ENCODE results near the gene SRGN. TPM values are rescaled to one million over a fixed set of nuclear protein-coding genes. Genes with fewer than 3 reads are reported as not detected.

The SRGN gene
- total and polyA plus RNA-seq, 10 of the 15 experiments (the other 5 are each of a cell fraction or from before 2014, with no cell fraction given): 382 to 2,414 (median 885) TPM

- TF ChIP-seq, protein P1, sequence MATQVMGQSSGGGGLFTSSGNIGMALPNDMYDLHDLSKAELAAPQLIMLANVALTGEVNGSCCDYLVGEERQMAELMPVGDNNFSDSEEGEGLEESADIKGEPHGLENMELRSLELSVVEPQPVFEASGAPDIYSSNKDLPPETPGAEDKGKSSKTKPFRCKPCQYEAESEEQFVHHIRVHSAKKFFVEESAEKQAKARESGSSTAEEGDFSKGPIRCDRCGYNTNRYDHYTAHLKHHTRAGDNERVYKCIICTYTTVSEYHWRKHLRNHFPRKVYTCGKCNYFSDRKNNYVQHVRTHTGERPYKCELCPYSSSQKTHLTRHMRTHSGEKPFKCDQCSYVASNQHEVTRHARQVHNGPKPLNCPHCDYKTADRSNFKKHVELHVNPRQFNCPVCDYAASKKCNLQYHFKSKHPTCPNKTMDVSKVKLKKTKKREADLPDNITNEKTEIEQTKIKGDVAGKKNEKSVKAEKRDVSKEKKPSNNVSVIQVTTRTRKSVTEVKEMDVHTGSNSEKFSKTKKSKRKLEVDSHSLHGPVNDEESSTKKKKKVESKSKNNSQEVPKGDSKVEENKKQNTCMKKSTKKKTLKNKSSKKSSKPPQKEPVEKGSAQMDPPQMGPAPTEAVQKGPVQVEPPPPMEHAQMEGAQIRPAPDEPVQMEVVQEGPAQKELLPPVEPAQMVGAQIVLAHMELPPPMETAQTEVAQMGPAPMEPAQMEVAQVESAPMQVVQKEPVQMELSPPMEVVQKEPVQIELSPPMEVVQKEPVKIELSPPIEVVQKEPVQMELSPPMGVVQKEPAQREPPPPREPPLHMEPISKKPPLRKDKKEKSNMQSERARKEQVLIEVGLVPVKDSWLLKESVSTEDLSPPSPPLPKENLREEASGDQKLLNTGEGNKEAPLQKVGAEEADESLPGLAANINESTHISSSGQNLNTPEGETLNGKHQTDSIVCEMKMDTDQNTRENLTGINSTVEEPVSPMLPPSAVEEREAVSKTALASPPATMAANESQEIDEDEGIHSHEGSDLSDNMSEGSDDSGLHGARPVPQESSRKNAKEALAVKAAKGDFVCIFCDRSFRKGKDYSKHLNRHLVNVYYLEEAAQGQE (IDR thresholded peaks at IDR 0.05; ENCODE audit: low read depth, low read length): no peak
- TF ChIP-seq MLLT1 (IDR thresholded peaks at IDR 0.05) (peak; percentile 57), CHD2 (IDR thresholded peaks at IDR 0.05; ENCODE audit: borderline replicate concordance, low read depth, low read length) (no peak), RBBP5 (conservative IDR thresholded peaks at IDR 0.05) (no peak), NFXL1 (IDR thresholded peaks at IDR 0.05; ENCODE audit: borderline replicate concordance) (no peak), BHLHE40 (IDR thresholded peaks at IDR 0.05; ENCODE audit: borderline replicate concordance in 1 of 2, low read depth in 2 of 2, low read length in 1 of 2) (no peak), CBFB (IDR thresholded peaks at IDR 0.05; ENCODE audit: low read depth) (no peak), CREB1 (IDR thresholded peaks at IDR 0.05; ENCODE audit: low read depth) (peak; percentile 98), E2F8 (IDR thresholded peaks at IDR 0.05; ENCODE audit: low read depth, partially characterized antibody) (peak; percentile 29), BRCA1 (IDR thresholded peaks at IDR 0.05; ENCODE audit: low read depth, low read length) (no peak), MTA3 (IDR thresholded peaks at IDR 0.05; ENCODE audit: borderline replicate concordance, low read length) (no peak), BACH1 (IDR thresholded peaks at IDR 0.05; ENCODE audit: borderline replicate concordance) (peak; percentile 27), CBX5 (IDR thresholded peaks at IDR 0.05; ENCODE audit: low read depth) (no peak), MXI1 (IDR thresholded peaks at IDR 0.05; ENCODE audit: low read depth, low read length) (no peak), KDM1A (IDR thresholded peaks at IDR 0.05; ENCODE audit: borderline replicate concordance) (no peak), STAT3 (IDR thresholded peaks at IDR 0.05; ENCODE audit: low read depth, low read length) (no peak), TCF7 (IDR thresholded peaks at IDR 0.05; ENCODE audit: borderline replicate concordance) (peak; percentile 28; the same call in 1 of the 2 replicates), PML (IDR thresholded peaks at IDR 0.05; ENCODE audit: low read length) (no peak), ZNF274 (IDR thresholded peaks at IDR 0.05; ENCODE audit: insufficient read depth, insufficient read length) (no peak)
- TF ChIP-seq, protein P2, sequence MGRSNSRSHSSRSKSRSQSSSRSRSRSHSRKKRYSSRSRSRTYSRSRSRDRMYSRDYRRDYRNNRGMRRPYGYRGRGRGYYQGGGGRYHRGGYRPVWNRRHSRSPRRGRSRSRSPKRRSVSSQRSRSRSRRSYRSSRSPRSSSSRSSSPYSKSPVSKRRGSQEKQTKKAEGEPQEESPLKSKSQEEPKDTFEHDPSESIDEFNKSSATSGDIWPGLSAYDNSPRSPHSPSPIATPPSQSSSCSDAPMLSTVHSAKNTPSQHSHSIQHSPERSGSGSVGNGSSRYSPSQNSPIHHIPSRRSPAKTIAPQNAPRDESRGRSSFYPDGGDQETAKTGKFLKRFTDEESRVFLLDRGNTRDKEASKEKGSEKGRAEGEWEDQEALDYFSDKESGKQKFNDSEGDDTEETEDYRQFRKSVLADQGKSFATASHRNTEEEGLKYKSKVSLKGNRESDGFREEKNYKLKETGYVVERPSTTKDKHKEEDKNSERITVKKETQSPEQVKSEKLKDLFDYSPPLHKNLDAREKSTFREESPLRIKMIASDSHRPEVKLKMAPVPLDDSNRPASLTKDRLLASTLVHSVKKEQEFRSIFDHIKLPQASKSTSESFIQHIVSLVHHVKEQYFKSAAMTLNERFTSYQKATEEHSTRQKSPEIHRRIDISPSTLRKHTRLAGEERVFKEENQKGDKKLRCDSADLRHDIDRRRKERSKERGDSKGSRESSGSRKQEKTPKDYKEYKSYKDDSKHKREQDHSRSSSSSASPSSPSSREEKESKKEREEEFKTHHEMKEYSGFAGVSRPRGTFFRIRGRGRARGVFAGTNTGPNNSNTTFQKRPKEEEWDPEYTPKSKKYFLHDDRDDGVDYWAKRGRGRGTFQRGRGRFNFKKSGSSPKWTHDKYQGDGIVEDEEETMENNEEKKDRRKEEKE (IDR thresholded peaks at IDR 0.05): no peak
Measured at GRCh38 chr10:69088801-69089501, 1.0 kb downstream of the SRGN start (continued).

Measured in GM12878 (cell line).